Breast epithelium (tissue), 3 donors: ENCODE results near the gene SLC2A8.

Source experiments
- CTCF ChIP-seq, 3 donors: fragments of 450-650 bp; IDR thresholded peaks; one replicate each; pipeline ENCODE4 v1.5.1; 2016 to 2017; ENCODE audit warnings: antibody characterized with exemption in 3 of 3, mild to moderate bottlenecking in 3 of 3, moderate library complexity in 3 of 3
- POLR2A ChIP-seq: fragments of 450-650 bp; IDR thresholded peaks from one replicate; pipeline ENCODE4 v1.6.1; 2016; ENCODE audit warnings: antibody characterized with exemption, mild to moderate bottlenecking, moderate library complexity
- POLR2AphosphoS5 ChIP-seq, 3 donors: sonication (generic); formaldehyde crosslinking; IDR thresholded peaks; one replicate each; pipeline ENCODE4 v1.6.1; 2017; ENCODE audit warnings: antibody characterized with exemption in 3 of 3

GRCh38 chr9:127360829-127361228 is 36.1 kb upstream of the SLC2A8 start:
- TF ChIP-seq CTCF (IDR thresholded peaks at IDR 0.05) (no peak), POLR2A (no peak), POLR2AphosphoS5 (IDR thresholded peaks at IDR 0.05) (no peak)
